Activated T-helper 2 cell treated with anti-CD3 and anti-CD28 coated beads, Interferon-gamma antibody, Interleukin-2, Interleukin-4, amounts not matched to agents 10 μg/mL and 5 μg/mL and 100 μg/mL, durations not matched to agents 14 hours and 24 hours and 36 hours (primary cell): ENCODE results near the gene TRIO. TPM values are rescaled to one million over a fixed set of nuclear protein-coding genes. Genes with fewer than 3 reads are reported as not detected.

Experiments
- DNase-seq: peaks from one replicate; pipeline ENCODE4 v3.0.0; 2021; ENCODE audit warnings: low spot score
- H3K27ac Mint-ChIP-seq: one replicate; pipeline ENCODE4 v1.8.0; 2021; ENCODE audit warnings: mixed read lengths
- H3K27me3 Mint-ChIP-seq: one replicate; pipeline ENCODE4 v1.8.0; 2021; ENCODE audit warnings: low read depth, mixed read lengths
- H3K36me3 Mint-ChIP-seq: one replicate; pipeline ENCODE4 v1.8.0; 2021; ENCODE audit warnings: low read depth, mixed read lengths
- H3K4me1 Mint-ChIP-seq: one replicate; pipeline ENCODE4 v1.8.0; 2021; ENCODE audit warnings: low read depth, mixed read lengths
- H3K4me3 Mint-ChIP-seq: one replicate; pipeline ENCODE4 v1.8.0; 2021; ENCODE audit warnings: low read depth, mild to moderate bottlenecking, moderate library complexity, mixed read lengths
- H3K9me3 Mint-ChIP-seq: one replicate; pipeline ENCODE4 v1.8.0; 2021; ENCODE audit warnings: mixed read lengths
- intact Hi-C: fragments of 100-400 bp; cut with micrococcal nuclease; formaldehyde crosslinking; loops from one replicate; pipeline ENCODE4 v1.15.1; 2023
- total RNA-seq: library from RNA; stranded (reverse); gene quantifications from 2 replicates; pipeline ENCODE4 v1.2.3, GENCODE V29; 2022

TRIO gene
- total RNA-seq, 1 donor from 2014 or later: 28.7 TPM

DNA sequence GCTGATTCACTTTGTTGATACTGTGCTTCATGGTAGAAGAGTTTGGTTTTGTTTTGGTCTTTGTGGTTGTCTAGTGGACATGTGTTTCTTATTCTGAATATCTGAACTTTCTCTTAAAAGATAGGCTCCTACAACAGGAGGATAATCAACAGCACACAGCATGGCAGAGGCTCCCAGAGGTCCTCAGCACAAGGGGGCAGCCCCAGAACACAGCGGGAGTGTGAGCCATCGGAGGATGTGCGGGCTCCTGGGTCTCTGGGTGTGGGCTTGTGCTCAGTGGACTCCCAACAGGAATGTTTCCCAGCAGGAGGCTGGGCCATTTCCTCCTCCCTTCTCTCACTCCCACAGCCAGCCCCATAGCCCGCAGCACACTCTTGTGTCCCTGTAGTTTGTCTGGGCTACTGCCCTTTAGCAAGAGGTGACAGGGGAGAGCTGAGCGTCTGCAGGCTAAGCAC is 274.2 kb downstream of the TRIO start:
- DNase-seq: no peak
- H3K27ac Mint-ChIP-seq: peak overlapping the region; percentile 77
- intact Hi-C loops: no loop called here
- H3K4me1 Mint-ChIP-seq: peaks cover 65% of the 10 kb centered on the region
- no peak overlapping the region for H3K4me3 Mint-ChIP-seq
- no peaks in the 10 kb centered on the region for H3K9me3 Mint-ChIP-seq
- H3K27me3 Mint-ChIP-seq: peaks cover 1% of the 10 kb centered on the region
- H3K36me3 Mint-ChIP-seq: peaks cover 5% of the 10 kb centered on the region

DNA sequence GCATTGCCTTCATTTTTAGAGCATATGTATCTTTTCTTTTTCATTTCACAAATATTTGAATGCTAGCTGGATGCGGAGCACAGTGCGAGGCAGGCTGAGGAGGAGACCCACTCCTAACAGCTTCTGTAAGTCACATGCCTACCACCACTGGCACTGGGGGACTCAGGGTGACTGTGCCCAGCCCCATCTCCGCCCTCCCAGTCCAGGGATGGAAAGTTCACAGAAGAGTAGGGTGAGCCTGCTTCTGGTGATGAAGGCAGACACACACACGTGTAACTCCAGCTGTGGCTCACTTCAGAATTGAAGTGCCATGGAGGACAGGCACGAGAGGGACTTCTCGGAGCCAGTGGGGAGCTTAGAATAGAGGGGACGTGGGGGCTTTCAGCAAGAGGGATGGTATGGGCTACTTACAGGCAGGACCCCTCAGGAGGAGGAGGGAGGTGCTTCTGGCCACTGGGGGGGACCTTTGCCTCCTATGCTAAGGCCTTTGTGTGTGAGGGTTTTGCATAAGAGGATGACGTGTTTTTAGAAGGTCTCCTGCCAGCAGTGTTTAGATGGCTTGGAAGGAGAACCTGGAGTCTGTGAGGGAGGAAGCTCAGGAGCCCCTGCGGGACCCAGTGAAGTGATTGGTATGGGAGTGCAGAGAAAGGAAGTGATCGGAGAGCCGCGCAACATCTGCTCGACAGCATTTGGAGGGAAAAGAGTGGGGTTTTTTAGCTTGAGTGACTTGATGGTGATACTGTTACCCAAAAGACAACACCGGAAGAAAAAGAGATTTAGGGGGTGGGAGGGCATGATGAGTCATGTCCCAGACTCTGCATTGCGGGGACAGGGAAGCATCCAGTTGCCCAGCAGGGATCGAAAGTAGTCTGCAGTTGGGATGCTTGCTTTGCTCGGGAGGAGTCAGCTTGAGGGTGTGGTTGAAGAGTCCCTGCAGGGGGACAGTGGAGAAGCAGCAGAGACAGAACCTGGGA is 274.9 kb downstream of the TRIO start:
- no peaks in the 10 kb centered on the region for H3K9me3 Mint-ChIP-seq
- H3K4me3 Mint-ChIP-seq: no peak overlapping the region
- intact Hi-C loops: no loop called here
- peaks cover 1% of the 10 kb centered on the region for H3K27me3 Mint-ChIP-seq
- no peak for DNase-seq
- H3K36me3 Mint-ChIP-seq: peaks cover 7% of the 10 kb centered on the region
- peaks cover 60% of the 10 kb centered on the region for H3K4me1 Mint-ChIP-seq
- H3K27ac Mint-ChIP-seq: peak overlapping the region; percentile 13

DNA sequence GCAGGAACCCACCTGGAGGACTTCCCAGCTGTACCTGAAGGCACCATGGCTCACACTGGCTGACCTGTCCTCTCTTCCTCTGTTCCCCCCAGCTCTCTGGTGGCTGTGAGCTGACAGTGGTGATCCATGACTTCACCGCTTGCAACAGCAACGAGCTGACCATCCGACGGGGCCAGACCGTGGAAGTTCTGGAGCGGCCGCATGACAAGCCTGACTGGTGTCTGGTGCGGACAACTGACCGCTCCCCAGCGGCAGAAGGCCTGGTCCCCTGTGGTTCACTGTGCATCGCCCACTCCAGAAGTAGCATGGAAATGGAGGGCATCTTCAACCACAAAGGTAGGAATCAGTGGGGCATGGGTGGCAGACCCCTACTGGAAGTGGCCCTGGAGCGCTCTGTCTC is 276.5 kb downstream of the TRIO start:
- H3K9me3 Mint-ChIP-seq: no peaks in the 10 kb centered on the region
- intact Hi-C loops: no loop called here

GRCh38 chr5:14420101-14420811 is 277.1 kb downstream of the TRIO start:
- intact Hi-C loops: no loop called here
- H3K36me3 Mint-ChIP-seq: peaks cover 5% of the 10 kb centered on the region

More for the DNA sequence above, 276.5 kb downstream of the TRIO start:
- Mint-ChIP-seq H3K27me3 (peaks cover 1% of the 10 kb centered on the region), H3K27ac (no peak overlapping the region), H3K4me1 (peaks cover 55% of the 10 kb centered on the region), H3K4me3 (no peak overlapping the region), H3K36me3 (peaks cover 5% of the 10 kb centered on the region)
- DNase-seq: no peak

DNA sequence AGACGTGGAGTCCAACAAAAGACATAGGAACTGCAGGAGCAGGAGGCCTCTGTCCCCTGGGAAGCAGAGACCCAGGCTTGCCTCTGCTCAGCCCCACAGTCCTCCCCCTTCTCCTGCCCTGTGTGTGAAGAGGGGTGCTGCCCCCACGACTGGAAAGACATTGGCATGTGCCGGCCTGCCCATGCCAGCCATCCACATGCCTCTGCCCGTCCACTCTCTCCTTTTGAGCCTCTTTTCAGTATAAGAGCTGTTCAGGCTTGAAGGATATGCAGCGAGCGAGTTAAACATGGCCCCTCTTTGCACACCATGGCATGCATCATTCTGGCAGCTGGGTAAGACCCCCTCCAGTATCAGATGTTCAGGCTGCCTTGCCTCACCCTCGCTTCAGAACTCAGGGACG is 278.7 kb downstream of the TRIO start:
- H3K4me1 Mint-ChIP-seq: peaks cover 49% of the 10 kb centered on the region
- peaks cover 1% of the 10 kb centered on the region for H3K27me3 Mint-ChIP-seq
- peaks cover 8% of the 10 kb centered on the region for H3K36me3 Mint-ChIP-seq
- H3K9me3 Mint-ChIP-seq: no peaks in the 10 kb centered on the region
- H3K27ac Mint-ChIP-seq: no peak overlapping the region
- H3K4me3 Mint-ChIP-seq: no peak overlapping the region
- DNase-seq: no peak
- intact Hi-C loops: no loop called here

More at GRCh38 chr5:14420101-14420811, 277.1 kb downstream of the TRIO start:
- no peak overlapping the region for H3K27ac Mint-ChIP-seq
- no peak for DNase-seq
- H3K9me3 Mint-ChIP-seq: no peaks in the 10 kb centered on the region
- no peak overlapping the region for H3K4me3 Mint-ChIP-seq
- H3K27me3 Mint-ChIP-seq: peaks cover 1% of the 10 kb centered on the region
- peaks cover 55% of the 10 kb centered on the region for H3K4me1 Mint-ChIP-seq

- Mint-ChIP-seq H3K27ac (peak overlapping the region; percentile 87), H3K9me3 (no peaks in the 10 kb centered on the region), H3K27me3 (no peaks in the 10 kb centered on the region), H3K36me3 (peaks cover 8% of the 10 kb centered on the region), H3K4me1 (peaks cover 30% of the 10 kb centered on the region), H3K4me3 (no peak overlapping the region)
- intact Hi-C loops: loop anchor here (1.0 kb wide), 2 partner anchors 11 to 13 kb away; no protein-coding TSS in a partner anchor
- DNase-seq: no peak
Observed at GRCh38 chr5:14424011-14424685, 281.0 kb downstream of the TRIO start.

- H3K9me3 Mint-ChIP-seq: no peaks in the 10 kb centered on the region
- intact Hi-C loops: no loop called here
- DNase-seq: no peak
- peaks cover 8% of the 10 kb centered on the region for H3K36me3 Mint-ChIP-seq
- H3K4me3 Mint-ChIP-seq: no peak overlapping the region
- H3K27ac Mint-ChIP-seq: peak overlapping the region; percentile 87
- H3K4me1 Mint-ChIP-seq: peaks cover 30% of the 10 kb centered on the region
- H3K27me3 Mint-ChIP-seq: no peaks in the 10 kb centered on the region
Observed at GRCh38 chr5:14425559-14425958, 282.4 kb downstream of the TRIO start.

- Mint-ChIP-seq H3K36me3 (peaks cover 8% of the 10 kb centered on the region), H3K4me1 (peaks cover 29% of the 10 kb centered on the region), H3K9me3 (no peaks in the 10 kb centered on the region), H3K27ac (no peak overlapping the region), H3K27me3 (no peaks in the 10 kb centered on the region), H3K4me3 (no peak overlapping the region)
- DNase-seq: no peak
- intact Hi-C loops: no loop called here
Observed at GRCh38 chr5:14426521-14426920, 283.4 kb downstream of the TRIO start.

GRCh38 chr5:14428302-14429081 is 285.4 kb downstream of the TRIO start:
- no peak overlapping the region for H3K27ac Mint-ChIP-seq
- H3K36me3 Mint-ChIP-seq: peaks cover 3% of the 10 kb centered on the region
- intact Hi-C loops: no loop called here
- H3K27me3 Mint-ChIP-seq: peaks cover 2% of the 10 kb centered on the region
- no peak for DNase-seq
- H3K4me3 Mint-ChIP-seq: no peak overlapping the region
- H3K9me3 Mint-ChIP-seq: no peaks in the 10 kb centered on the region
- H3K4me1 Mint-ChIP-seq: peaks cover 25% of the 10 kb centered on the region

- Mint-ChIP-seq H3K9me3 (no peaks in the 10 kb centered on the region), H3K27me3 (peaks cover 2% of the 10 kb centered on the region), H3K4me3 (no peak overlapping the region), H3K36me3 (peaks cover 3% of the 10 kb centered on the region), H3K4me1 (peaks cover 19% of the 10 kb centered on the region), H3K27ac (no peak overlapping the region)
- DNase-seq: no peak
- intact Hi-C loops: no loop called here
Observed at GRCh38 chr5:14429101-14430050, 286.2 kb downstream of the TRIO start.

DNA sequence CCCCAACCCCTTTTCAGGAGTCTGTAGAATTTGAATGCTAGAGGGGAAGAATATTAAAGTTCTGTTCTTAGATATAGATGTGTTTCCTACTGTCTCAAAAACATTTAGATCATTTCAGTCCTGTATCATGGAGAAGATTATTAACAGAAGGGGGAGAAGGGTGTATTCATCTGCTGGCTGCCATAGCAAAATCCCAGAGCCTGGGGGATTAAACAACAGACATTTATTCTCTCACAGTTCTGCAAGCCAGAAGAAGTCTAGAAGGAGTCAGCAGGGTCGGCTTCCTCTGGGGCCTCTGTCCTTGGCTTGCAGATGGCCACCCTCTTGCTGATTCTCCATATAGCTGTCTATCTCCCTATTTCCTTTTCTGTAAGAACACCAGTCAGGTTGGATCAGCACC is 288.4 kb downstream of the TRIO start:
- H3K27me3 Mint-ChIP-seq: peaks cover 2% of the 10 kb centered on the region
- H3K27ac Mint-ChIP-seq: no peak overlapping the region
- DNase-seq: no peak
- no peaks in the 10 kb centered on the region for H3K36me3 Mint-ChIP-seq
- intact Hi-C loops: no loop called here
- H3K4me3 Mint-ChIP-seq: no peak overlapping the region
- no peaks in the 10 kb centered on the region for H3K9me3 Mint-ChIP-seq
- peaks cover 11% of the 10 kb centered on the region for H3K4me1 Mint-ChIP-seq
